Activated CD4-positive, alpha-beta T cell treated with anti-CD3 and anti-CD28 coated beads for 48 hours (primary cell): Measurements from ENCODE around the gene C1QTNF1.

Source experiments
- DNase-seq: peaks from one replicate; pipeline ENCODE4 v3.0.0-alpha.2; 2020

Gene C1QTNF1, protein sequence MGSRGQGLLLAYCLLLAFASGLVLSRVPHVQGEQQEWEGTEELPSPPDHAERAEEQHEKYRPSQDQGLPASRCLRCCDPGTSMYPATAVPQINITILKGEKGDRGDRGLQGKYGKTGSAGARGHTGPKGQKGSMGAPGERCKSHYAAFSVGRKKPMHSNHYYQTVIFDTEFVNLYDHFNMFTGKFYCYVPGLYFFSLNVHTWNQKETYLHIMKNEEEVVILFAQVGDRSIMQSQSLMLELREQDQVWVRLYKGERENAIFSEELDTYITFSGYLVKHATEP

DNA sequence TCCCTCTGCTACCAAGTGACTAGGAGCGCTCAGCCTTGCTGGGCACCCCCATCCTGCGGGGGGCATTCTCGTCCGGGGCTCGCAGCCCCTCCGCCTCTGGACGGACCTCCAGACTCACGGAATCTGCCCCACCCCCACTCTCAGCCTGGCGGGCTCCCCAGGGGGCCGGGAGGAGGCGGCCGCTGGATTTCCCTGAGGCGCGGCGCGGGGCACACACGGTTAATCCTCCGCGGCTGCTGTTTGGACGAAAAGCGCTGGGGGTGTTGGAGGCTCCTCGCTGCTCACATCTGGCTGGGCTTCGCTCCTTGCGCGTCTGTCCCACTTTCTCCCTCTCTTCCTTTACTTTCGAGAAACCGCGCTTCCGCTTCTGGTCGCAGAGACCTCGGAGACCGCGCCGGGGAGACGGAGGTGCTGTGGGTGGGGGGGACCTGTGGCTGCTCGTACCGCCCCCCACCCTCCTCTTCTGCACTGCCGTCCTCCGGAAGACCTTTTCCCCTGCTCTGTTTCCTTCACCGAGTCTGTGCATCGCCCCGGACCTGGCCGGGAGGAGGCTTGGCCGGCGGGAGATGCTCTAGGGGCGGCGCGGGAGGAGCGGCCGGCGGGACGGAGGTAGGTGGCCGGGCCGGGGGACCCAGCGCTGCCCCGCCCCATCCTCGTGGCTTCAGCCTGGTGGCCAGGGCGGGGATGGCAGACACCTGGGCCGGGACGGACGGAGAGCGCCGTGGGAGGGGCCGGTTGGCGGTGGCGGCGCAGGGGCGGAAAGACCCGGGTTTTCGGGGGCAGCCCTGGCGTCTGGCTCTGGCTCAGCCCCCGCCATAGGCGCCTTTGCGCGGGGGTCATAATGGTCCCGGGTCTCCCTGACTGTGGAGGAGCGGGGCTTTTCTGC is at the start of gene C1QTNF1:
TSS of gene C1QTNF1 (plus strand) at position 284 of the 886 bp plus-strand sequence. CDS start 19,800 bp downstream, outside the sequence.
- peak; percentile 50 for DNase-seq

DNA sequence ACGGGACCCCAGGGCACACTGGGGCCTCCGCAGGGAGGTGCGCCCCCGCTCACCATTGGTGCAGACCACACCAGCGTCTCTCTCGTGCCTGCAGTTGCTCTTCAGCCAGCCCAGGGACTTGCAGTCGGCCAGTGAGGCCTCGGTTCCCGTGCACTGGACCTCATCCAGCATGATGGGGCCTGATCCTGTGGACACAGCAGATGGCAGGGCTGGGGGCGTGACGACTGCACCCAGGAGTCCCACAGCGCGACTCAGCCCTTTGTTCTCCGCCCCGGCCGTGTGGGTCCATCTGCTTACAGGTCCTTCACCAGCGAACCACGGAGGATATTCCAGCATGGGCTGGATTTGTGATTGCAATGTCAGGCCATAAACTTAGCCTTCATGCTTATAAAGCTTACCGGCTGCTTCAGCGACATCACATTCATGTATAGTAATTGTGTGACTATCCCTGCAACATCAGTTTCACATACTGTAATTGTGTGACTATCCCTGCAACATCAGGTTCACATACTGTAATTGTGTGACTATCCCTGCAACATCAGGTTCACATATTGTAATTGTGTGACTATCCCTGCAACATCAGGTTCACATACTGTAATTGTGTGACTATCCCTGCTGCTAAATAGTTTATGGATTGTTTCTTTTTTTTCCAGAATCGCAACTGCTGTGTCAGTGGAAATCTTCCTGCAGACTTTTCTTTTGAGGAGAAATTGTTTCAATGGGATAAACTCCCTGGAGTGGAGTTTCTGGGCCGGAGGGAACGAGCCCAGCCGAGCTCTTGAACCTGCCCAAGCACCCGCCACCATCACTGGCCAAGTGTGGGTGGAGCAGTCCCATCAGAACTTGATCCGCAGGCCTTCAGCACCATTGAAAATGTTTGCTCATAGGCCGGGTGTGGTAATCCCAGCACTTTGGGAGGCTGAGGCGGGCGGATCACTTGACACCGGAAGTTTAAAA is 49.1 kb upstream of the C1QTNF1 start:
- no peak for DNase-seq

DNA sequence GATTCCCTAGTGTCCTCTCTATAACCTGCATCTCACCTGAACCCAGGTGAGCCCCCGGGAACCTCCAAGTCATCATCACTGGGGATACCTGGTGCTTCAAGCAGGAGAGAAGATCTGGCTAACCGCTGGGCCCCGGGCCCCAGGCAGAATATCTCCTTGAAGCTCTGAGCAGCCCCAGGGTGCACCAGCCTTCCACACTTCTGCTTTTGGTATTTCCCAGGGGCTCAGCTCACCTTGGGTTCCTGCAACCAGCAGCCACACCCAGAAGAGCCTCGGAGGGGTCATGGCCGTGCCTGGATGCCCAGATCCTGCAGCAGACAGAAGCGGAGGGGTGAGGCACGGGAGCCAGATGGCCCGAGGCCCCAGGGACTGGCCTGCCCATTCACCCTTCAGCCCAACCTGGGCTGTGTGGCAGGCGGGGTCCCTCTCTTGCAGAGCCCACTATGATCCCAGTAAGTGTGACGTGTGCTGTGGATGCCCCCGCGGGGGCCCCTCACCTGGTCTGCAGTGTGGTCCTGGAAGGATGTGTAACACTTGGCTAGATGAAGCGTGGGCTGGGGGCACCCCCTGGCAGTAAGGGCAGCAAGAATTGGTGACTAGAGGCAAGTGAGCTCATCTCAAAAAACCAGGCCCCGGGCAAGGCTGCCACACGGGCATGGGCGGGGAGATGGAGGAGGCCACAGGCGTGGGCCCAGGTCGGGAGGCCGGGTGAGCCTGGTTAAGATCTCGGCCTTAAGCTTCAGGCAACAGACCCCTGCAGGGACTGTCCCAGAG is 46.9 kb upstream of the C1QTNF1 start:
- no peak for DNase-seq

DNA sequence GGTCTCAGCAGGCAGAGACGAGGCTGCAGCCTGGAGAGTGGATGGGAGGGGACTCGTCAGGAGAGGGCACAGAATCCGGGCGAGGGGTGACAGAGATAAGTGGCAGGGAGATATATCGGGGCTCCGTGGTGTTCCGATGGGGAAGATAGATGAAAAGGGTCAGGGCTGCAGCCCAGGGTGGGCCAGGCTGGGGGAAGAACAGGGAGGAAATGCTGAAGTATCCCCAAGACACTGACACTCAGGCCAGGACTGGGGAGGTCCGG is 46.4 kb upstream of the C1QTNF1 start:
- DNase-seq = no peak

DNA sequence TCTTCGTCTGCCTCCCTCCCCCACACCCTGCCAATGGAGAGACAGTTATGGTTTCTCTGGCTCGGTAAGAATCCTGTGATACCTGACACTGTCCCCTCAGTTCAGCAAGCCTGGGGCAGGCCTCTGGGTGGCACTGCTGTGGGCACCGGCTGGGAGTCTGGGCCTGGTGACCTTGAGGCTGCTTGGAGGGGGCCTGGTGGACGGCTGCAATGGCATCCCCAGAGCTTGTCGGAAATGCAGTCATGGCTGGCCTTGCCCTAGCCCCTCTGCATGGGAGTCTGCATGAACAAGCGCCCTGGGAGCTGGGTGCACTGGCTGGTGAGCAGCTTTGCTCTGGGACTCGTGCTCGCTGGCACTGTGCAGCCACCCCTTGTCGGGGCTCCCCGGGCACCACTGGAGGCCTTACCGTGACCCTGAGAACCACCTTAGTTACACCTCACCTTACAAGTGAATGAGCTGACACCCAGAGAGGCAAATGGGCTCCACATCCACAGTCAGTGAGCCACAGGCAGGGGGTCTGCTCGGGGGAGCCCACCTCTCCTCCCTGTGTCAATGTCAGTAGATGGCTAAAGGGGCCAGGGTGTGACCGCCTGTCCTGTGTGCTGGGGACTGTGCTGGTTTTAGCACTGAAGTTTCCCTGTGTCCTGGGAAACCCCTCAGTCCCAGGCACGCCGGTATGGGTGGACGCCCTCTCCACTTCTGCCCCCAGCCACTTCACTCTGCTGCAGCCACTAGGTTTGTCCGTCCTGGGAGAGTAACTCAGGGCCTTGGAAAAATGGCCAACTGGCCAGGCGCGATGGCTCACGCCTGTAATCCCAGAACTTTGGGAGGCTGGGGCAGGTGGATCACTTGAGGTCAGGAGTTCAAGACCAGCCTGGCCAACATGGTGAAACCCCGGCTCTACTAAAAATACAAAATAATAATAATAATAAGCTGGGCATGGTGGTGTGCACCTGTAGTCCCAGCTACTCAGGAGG is 45.7 kb upstream of the C1QTNF1 start:
- DNase-seq = no peak

DNA sequence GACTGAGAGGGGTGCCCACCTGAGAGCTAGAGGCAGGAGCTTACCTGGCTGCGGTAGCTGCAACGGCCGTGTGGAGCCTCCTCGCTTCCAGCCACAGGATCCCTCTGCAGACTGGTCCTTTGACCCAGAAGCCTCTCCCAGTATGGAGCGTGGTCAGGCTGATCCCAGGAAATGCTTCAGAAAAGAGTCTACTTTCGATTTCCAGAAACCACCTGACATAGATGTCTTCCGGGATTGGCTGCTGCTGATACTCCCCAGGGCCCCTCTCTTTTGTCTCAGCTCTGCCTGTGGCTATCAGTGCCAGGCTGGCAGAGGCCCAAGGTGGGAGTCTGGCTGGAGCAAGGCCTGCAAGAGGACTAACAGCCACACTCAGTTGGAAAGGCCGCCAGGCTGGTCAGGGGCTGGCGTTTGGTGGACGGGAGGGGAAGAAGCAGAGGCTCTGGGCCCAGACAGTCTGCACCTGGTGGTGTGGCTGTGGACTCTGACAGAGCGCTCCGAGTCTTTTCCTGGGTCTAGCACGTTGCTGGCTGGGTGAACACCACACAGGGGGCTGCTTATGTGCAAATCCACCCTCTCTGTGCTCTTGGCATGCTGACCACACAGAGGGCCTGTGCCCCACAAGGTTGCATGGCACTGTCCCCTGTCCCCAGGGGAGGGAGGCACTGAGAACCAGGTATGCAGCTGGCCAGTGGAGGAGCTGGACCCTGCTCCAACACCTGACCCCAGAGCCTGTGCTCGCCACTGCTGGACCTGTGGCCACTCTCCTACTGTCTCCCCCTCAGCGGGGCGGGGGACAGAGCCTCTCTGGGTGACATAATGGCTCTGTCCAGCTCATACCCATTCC is 44.0 kb upstream of the C1QTNF1 start, which contains the start of gene LGALS3BP:
TSS of gene LGALS3BP (minus strand) at position 144 of the 844 bp plus-strand sequence. CDS start 2,732 bp downstream, outside the sequence.
- DNase-seq = peak; percentile 49

DNA sequence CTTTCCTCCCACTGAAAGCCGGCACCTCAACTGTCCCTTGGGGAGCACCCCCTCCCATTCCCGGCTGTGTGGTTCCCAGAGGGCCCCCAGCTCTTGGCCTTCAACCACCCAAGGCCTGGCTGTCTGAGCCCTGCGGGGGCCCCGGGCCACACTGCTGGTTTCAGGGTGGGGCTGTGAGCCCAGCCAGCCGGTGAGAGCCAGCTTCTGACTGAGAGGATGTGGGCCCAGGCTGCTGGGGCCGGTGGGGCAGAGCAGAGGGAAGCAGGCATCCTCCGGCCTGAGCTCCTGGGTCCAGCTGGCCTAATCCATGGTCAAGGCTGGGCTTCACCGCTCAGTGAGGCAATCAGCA is 43.4 kb upstream of the C1QTNF1 start:
- DNase-seq = no peak

DNA sequence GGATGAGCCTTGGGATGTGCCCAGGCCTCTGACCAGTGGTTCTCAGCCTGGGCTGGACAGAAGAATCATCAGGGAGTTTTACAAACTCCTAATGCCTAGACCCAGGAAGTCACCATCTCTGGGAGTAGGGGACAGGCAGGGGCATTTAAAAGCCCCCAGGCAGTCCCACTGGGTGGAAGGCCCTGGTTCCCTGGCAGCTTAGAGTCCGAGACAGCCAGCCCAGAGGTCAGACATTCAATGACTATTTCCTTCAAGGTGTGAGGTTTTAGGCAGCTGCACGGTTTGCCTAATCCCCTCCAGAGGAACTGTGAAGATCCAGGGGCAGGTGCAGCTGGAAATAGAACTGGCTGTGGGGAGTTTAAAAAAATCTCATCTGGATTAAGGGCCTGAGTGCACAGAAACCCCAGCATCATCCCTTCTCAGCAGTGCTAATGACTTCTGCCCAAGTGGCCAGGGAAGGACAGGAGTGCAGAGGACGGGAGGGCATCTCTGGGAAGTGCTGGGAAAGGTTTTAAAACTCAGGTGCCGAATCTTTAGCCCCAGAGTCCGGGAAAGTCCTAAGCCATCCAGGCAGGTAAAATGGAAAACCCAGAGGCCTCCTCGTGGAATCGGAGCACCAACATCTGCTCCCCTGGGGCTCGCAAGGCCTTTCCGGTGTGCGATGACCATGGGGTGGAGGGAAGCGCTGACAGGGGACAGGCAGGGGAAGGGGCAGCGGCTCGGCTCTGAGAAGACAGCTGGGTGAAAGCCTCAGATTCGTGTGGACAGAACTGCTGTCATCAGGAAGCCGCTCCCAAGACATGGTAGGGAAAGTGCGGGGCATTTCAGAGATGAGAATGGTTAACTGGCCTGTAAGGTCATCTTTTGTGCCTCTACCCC is 42.7 kb upstream of the C1QTNF1 start:
- DNase-seq = no peak

DNA sequence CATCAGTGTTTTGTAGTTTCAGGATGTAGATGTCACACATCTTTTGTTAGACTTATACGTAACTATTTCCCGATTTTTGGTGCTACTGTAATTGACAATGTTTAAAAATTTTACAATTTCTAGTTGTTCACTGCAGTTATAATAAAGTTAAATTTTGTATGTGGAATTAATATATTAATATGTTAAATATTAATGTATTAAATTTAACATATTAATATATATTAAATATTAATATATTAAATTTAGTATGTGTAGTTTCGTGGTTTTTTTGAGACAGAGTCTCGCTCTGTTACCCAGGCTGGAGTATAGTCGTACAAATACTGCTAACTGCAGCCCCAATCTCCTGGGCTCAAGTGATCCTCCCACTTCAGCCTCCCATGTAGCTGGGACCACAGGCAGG is 38.6 kb upstream of the C1QTNF1 start:
- DNase-seq = no peak

DNA sequence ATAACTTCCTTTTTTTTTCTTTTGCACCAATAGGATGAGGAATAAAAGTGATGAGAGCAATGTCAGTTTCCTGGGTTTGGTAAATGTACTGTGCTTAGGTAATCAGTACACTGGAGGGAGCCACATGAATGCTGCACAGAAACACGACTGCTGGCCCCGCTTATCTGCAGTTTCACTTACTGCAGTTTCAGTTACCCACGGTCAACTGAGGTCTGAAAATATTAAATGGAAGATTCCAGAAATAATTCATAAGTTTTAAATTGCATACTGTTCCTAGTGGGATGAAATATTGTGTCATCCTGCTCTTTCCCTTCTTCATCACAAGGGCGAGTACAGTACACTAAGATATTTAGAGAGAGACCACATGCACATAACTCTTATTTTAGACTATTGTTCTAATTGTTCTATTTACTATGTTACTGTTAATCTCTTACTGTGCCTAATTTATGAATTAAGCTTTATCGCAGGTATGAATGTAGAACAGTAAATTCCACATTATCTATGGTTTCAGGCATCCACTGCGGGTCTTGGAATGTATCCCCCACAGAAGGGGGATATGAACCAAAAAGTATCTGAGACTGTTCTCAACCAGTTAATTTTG is 37.8 kb upstream of the C1QTNF1 start:
- peak; percentile 29 for DNase-seq

DNA sequence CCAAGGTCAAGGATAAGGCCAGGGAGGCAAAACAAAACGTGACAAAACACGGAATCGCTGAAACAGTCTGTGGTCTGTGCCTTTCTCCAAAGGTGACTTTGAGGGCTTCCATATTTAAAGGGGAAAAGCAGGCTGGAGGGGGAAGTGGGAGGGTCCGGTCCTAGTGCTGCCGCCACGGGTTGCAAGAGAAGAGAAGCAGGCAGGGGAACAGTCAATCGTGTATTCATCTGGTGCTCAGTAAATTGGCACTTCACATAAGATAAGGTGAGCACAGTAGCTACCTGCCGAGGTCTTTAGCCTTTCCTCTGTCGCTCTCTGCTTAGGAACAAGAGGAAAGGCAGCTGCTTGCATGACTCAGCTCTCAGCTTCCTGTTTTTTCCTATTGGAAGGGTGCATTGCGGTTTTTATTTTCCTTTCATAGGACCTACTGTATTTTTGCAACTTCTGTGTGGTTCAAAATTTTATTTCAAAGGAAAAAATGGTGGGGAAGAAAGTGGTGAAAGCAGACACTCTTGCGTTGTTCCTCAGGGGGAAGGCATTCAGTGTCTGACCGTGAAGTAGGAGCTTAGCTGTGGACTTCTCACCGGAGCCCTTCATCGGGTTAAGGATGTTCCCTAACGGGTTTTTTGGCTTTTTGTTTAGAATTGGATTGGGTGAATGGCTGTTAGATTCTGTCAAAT is 37.2 kb upstream of the C1QTNF1 start:
- no peak for DNase-seq

DNA sequence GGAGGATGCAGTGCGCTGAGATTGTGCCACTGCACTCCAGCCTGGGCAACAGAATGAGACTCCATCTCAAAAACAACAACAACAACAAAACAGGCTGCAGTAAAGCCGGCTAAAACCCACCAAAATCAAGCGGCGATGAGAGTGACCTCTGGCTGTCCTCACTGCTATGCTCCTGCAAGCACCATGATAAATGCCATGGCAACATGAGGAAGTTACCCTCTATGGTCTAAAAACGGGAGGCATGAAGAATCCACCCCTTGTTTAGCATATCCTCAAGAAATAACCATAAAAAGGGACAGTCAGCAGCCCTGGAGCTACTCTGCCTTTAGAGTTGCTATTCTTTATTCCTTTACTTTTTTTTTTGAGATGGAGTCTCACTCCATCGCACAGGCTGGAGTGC is 35.8 kb upstream of the C1QTNF1 start:
- DNase-seq = no peak

DNA sequence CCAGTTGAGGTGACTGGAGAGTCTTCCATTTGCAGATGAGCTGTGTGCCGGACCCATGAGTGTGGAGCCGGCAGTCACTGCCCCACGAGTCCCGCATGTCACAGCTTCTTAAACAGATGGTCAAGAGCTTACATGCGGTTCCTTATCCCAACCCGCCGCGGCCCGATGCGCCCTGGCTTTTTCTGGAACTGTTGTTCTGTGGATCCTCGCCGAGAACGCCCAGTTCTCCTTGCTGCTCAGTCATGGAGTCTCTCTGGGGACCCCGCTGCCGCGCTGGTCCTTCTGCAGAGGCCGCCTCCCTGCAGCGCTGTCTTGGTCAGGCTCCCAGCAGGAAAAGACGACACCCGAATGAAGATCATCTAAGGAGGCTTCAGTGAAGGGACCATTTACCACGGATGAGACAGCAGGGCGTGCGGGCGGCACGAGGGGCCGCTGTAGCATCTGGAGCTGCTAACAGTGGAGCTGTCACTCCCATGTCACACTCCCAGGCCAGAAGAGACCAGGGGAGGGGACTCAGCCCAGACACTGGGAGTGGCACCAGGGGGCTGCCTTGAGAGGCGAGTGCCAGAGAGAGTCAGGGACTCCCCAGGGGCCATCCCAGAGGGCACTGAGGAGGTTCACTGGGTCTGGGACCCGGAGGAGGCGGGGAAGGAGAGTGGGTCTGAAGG is 33.5 kb upstream of the C1QTNF1 start:
- DNase-seq = no peak

DNA sequence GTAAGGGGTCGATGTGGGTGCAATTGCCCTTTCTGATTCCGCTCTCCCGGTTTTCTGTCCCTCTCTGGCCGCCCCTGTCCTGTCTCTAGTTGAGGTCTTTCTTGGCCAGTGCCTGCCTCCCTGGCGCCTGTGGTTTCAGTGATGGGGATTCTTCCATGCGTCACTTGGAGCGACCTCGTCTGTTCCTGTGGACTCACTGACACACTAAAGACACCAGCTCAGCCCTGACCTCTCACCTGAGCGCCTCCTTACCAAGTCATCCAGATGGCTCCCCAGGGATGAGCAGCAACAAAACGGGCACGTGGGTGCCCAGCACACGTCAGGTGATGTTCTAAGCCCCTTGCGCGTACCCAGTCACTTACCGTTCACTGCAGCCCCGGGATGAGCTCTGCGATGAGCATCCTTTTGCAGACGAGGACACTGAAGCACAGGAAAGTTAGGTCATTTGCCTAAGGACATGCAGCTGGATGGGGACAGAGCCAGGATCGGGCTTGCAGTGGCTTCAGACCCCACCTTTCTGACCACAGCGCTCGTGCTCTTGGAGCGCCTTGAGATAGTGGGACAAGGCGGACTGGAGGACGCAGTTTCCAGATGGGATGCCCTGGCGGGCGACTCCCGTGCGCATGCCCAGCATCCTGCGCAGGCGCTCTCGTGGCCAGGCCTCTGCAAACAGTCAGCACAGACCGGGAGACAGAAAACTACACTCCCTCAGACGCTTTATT is 32.8 kb upstream of the C1QTNF1 start:
- DNase-seq = no peak

DNA sequence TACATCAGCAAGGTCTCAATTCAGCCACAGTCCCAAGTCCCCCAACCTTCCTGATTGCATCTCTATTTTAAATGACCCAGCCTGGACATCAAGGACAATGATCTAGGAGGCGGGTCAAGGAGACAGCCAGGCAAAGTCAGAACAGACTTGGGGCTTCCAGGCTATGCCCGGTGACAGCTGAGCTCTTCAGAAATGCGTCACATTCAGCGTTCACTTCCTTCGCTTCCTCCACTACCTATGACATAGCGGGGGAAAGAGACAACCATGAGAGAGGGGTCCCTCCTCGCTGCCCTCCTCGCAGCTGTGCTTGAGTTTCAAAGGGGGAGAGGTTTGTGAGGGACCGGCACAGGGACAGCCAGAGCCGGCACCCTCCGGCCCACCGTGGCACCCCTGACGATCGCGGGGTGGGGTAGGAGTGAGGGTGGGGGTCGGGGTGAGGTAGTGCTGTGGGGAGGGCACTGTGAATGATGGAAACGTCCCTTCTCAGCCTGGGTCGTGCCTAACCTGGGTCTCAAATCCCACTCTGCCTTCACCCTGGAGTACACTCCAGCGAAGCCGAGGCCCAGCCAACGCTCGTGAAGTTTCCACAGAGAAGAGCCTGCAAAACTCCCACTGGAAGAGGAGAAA is 31.9 kb upstream of the C1QTNF1 start:
- no peak for DNase-seq

DNA sequence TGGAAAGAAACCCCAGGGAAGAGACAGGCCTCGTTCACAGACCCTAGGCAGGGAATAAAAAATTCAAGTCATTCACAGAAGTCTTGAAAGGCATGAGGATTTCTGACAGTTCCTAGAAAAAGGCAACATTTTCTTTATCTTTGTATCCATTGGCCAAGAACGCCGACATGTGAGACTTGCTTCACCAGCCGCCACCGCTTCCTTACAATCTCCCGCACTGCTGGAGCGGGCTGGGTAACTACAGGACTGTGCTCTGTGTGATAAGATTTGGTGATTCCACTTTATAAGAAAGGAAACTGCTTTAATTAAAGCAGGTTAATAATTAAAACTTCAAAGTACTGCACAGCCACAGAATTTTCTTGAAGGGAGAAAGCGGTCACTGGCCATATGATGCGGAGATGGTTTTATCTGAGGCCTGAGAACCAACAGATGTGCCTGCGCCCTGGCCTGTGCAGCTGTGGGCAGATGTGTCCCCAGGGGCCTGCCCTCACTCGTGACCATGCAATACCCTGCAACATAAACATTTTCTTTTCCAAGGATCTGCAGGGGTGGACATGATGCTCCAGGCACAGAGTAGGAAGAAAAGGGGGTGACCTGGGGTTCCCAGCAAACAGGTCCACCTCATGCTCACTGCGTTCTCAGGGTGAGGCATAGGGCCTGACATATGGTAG is 31.3 kb upstream of the C1QTNF1 start:
- no peak for DNase-seq
